AG09309 (cell line): Measurements from ENCODE around the gene PRR4.

Source experiments
- DNase-seq: peaks from one replicate; pipeline ENCODE4 v3.0.0-alpha.2; 2010; ENCODE audit warnings: low read depth
- H3K4me3 ChIP-seq: 2 replicates; pipeline ENCODE4 v1.5.1; 2011; ENCODE audit warnings: mild to moderate bottlenecking, low read depth, low read length, moderate library complexity; ENCODE audit not compliant: control insufficient read depth
- CTCF ChIP-seq: IDR thresholded peaks from 2 replicates; pipeline ENCODE4 v1.5.1; 2011; ENCODE audit warnings: mild to moderate bottlenecking, low read depth, low read length, inconsistent platforms; ENCODE audit not compliant: insufficient read depth, control insufficient read depth; ENCODE audit errors: missing control alignments

Gene PRR4

GRCh38 chr12:10867381-10867780 lies 18.1 kb upstream of the PRR4 start:
- TF ChIP-seq CTCF: no peak
- DNase-seq: no peak

GRCh38 chr12:10863512-10864218 lies 14.4 kb upstream of the PRR4 start:
- no peak for DNase-seq
- no peak for TF ChIP-seq CTCF
- H3K4me3 ChIP-seq: no peak overlapping the region

More at GRCh38 chr12:10867381-10867780, 18.1 kb upstream of the PRR4 start:
- H3K4me3 ChIP-seq: no peak overlapping the region

- no peak for TF ChIP-seq CTCF
- DNase-seq: no peak
Measured at GRCh38 chr12:10861366-10861765, 12.1 kb upstream of the PRR4 start.

GRCh38 chr12:10855807-10856206 lies 6.5 kb upstream of the PRR4 start:
- TF ChIP-seq CTCF: no peak
- H3K4me3 ChIP-seq: no peak overlapping the region
- no peak for DNase-seq

More at GRCh38 chr12:10861366-10861765, 12.1 kb upstream of the PRR4 start:
- no peak overlapping the region for H3K4me3 ChIP-seq

GRCh38 chr12:10853776-10854175 lies 4.5 kb upstream of the PRR4 start:
- no peak overlapping the region for H3K4me3 ChIP-seq
- TF ChIP-seq CTCF: no peak
- no peak for DNase-seq

- DNase-seq: no peak
- TF ChIP-seq CTCF: no peak
- H3K4me3 ChIP-seq: no peak overlapping the region
Measured at GRCh38 chr12:10851243-10851858, 2.1 kb upstream of the PRR4 start.

GRCh38 chr12:10847744-10848143 lies 1.5 kb downstream of the PRR4 start:
- no peak for DNase-seq
- H3K4me3 ChIP-seq: no peak overlapping the region

More at GRCh38 chr12:10847744-10848143, 1.5 kb downstream of the PRR4 start:
- TF ChIP-seq CTCF: no peak
